ENCODE measurements around the gene OGFOD3. TPM values are rescaled to one million over a fixed set of nuclear protein-coding genes. Genes with fewer than 3 reads are reported as not detected.

OGFOD3 gene
- total and polyA plus RNA-seq, 9 of the 15 experiments (the other 6 are each of a cell fraction or from before 2014, with no cell fraction given) = 0.69 to 44.7 (median 18.9) TPM

DNA sequence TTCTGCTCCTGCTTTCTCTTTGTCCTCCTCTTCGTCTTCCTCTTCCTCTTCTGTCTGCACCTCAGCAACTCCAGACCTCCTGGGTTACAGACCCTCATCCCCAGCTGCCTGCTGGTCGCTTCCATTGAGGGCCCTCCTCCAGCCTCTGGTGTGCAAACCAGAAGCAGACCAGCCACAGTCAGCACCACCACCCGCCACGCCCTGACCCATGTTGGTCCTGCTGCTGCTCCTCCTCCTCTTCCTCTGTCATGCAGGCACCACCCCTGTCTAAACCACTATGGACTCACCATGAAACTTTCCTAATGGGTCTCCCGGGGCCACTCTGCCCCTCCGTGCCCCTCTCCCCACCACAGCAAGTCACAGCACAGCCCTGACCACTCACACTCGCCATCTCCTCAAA is 11.4 kb upstream of the OGFOD3 start:
- TF ChIP-seq CBX3 (IDR thresholded peaks at IDR 0.05; ENCODE audit: borderline replicate concordance in 1 of 2, low read length in 2 of 2) = no peak
- TF ChIP-seq, protein P1, sequence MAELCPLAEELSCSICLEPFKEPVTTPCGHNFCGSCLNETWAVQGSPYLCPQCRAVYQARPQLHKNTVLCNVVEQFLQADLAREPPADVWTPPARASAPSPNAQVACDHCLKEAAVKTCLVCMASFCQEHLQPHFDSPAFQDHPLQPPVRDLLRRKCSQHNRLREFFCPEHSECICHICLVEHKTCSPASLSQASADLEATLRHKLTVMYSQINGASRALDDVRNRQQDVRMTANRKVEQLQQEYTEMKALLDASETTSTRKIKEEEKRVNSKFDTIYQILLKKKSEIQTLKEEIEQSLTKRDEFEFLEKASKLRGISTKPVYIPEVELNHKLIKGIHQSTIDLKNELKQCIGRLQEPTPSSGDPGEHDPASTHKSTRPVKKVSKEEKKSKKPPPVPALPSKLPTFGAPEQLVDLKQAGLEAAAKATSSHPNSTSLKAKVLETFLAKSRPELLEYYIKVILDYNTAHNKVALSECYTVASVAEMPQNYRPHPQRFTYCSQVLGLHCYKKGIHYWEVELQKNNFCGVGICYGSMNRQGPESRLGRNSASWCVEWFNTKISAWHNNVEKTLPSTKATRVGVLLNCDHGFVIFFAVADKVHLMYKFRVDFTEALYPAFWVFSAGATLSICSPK (IDR thresholded peaks at IDR 0.05; ENCODE audit: borderline replicate concordance) = no peak
- TF ChIP-seq EHMT2 (IDR thresholded peaks at IDR 0.05) = no peak
- no peak for TF ChIP-seq CBFB (CRISPR knock-in tag; IDR thresholded peaks at IDR 0.05)
- TF ChIP-seq SIRT6 (IDR thresholded peaks at IDR 0.05; ENCODE audit: low read depth, low read length) = no peak
- no peak for TF ChIP-seq KAT8 (IDR thresholded peaks at IDR 0.05; ENCODE audit: low read depth)
- no peak for TF ChIP-seq NCOA1 (IDR thresholded peaks at IDR 0.05; ENCODE audit: low read depth)
- no peak for TF ChIP-seq POU5F1 (IDR thresholded peaks at IDR 0.05; ENCODE audit: borderline replicate concordance, low read depth, low read length, partially characterized antibody)
- TF ChIP-seq NCOA6 (IDR thresholded peaks at IDR 0.05) = no peak
- TF ChIP-seq ZNF764 (CRISPR knock-in tag; IDR thresholded peaks at IDR 0.05; ENCODE audit: low read depth) = no peak
- TF ChIP-seq ZNF311 (CRISPR knock-in tag; IDR thresholded peaks at IDR 0.05) = no peak
- no peak for TF ChIP-seq PTTG1 (tag; IDR thresholded peaks at IDR 0.05; ENCODE audit: low read depth)
- no peak for TF ChIP-seq MTF1 (CRISPR knock-in tag; IDR thresholded peaks at IDR 0.05; ENCODE audit: borderline replicate concordance)
- no peak for TF ChIP-seq RAD21 (CRISPR knock-in tag; conservative IDR thresholded peaks at IDR 0.05 in 1 of 2, IDR thresholded peaks at IDR 0.05 in 1 of 2)
- no peak for TF ChIP-seq ZNF253 (CRISPR knock-in tag; conservative IDR thresholded peaks at IDR 0.05)
- TF ChIP-seq, protein P2, sequence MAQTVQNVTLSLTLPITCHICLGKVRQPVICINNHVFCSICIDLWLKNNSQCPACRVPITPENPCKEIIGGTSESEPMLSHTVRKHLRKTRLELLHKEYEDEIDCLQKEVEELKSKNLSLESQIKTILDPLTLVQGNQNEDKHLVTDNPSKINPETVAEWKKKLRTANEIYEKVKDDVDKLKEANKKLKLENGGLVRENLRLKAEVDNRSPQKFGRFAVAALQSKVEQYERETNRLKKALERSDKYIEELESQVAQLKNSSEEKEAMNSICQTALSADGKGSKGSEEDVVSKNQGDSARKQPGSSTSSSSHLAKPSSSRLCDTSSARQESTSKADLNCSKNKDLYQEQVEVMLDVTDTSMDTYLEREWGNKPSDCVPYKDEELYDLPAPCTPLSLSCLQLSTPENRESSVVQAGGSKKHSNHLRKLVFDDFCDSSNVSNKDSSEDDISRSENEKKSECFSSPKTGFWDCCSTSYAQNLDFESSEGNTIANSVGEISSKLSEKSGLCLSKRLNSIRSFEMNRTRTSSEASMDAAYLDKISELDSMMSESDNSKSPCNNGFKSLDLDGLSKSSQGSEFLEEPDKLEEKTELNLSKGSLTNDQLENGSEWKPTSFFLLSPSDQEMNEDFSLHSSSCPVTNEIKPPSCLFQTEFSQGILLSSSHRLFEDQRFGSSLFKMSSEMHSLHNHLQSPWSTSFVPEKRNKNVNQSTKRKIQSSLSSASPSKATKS (CRISPR knock-in tag; IDR thresholded peaks at IDR 0.05) = no peak
- TF ChIP-seq, protein P3, sequence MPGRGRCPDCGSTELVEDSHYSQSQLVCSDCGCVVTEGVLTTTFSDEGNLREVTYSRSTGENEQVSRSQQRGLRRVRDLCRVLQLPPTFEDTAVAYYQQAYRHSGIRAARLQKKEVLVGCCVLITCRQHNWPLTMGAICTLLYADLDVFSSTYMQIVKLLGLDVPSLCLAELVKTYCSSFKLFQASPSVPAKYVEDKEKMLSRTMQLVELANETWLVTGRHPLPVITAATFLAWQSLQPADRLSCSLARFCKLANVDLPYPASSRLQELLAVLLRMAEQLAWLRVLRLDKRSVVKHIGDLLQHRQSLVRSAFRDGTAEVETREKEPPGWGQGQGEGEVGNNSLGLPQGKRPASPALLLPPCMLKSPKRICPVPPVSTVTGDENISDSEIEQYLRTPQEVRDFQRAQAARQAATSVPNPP (IDR thresholded peaks at IDR 0.05; ENCODE audit: borderline replicate concordance, insufficient read depth, insufficient read length) = no peak
- no peak for TF ChIP-seq SMAD3 (CRISPR knock-in tag; conservative IDR thresholded peaks at IDR 0.05)
- TF ChIP-seq TCF7L2 (IDR thresholded peaks at IDR 0.05; ENCODE audit: low read depth, low read length) = no peak
- Histone ChIP-seq H3K9me3 (replicated peaks; ENCODE audit: control insufficient read depth, insufficient read depth, low read depth, low read length) (no peaks in the 10 kb centered on the region), H3K4me2 (ENCODE audit: insufficient read depth, low read length) (no peak overlapping the region), H4K20me1 (replicated peaks; ENCODE audit: control insufficient read depth, insufficient read depth, low read length) (no peaks in the 10 kb centered on the region), H3K9me1 (ENCODE audit: control insufficient read depth, insufficient read depth, low read length) (no peaks in the 10 kb centered on the region), H3K79me2 (ENCODE audit: control insufficient read depth, insufficient read depth, low read length) (no peaks in the 10 kb centered on the region), H3K27ac (ENCODE audit: extremely low read depth, low read depth, low read length) (no peak overlapping the region), H3K4me1 (replicated peaks in 1 of 2; ENCODE audit: control insufficient read depth in 2 of 2, insufficient read depth in 2 of 2, low read length in 2 of 2) (peaks cover 0 to 24% of the 10 kb centered on the region in 2 experiments; a peak in 2 of 5 replicates), H3K27me3 (ENCODE audit: control insufficient read depth in 2 of 2, insufficient read depth in 2 of 2, low read length in 2 of 2) (no peaks in the 10 kb centered on the region), H3K9ac (ENCODE audit: insufficient read depth in 1 of 2, low read depth in 2 of 2, low read length in 2 of 2) (peak overlapping the region in 1 of 2 experiments; percentile 79; a peak in 2 of 4 replicates), H2AFZ (ENCODE audit: low read depth, low read length) (no peak overlapping the region), H3K4me3 (no peak overlapping the region), H3K36me3 (ENCODE audit: control insufficient read depth, insufficient read depth, low read length) (no peaks in the 10 kb centered on the region)
- ChIA-PET CTCF (ENCODE audit: low intra/inter-chr PET ratio) (interaction anchor here (0.5 kb wide), 1 partner anchor 83 kb away, joined by 3 read pairs; no protein-coding TSS in a partner anchor), POLR2A (interaction anchor here (0.6 kb wide), 1 partner anchor 1123 kb away, joined by 3 read pairs; no protein-coding TSS in a partner anchor)
- in situ Hi-C loops (cut with MboI) = no loop called here
- DNase-seq (ENCODE audit: extremely low read depth in 1 of 4, low spot score in 3 of 4) (no peak), FAIRE-seq (no peak), ATAC-seq (peak; percentile 42; the same call in 2 of the 3 replicates)
- intact Hi-C loops (cut with micrococcal nuclease) = no loop called here
- no TSS peak for BruUV-seq (replicated peaks)
- WGBS (ENCODE audit: insufficient coverage, low coverage, missing lambda C conversion rate) = 38% methylated on average over 5 of the region's 7 CpGs
